Neutrophil (primary cell): Measurements from ENCODE around the gene RPL10.
"Not testable (repeated sequence)": the region's sequence is repeated elsewhere in the genome, so short reads cannot be mapped to it uniquely, and the experiment has no call there.

Source experiments
- H3K27ac ChIP-seq: fragments of 200-600 bp; sonication (generic); 2 replicates; pipeline ENCODE4 v1.5.1; 2016; ENCODE audit warnings: mild to moderate bottlenecking, moderate library complexity
- H3K27me3 ChIP-seq: fragments of 200-600 bp; sonication (generic); 2 replicates; pipeline ENCODE4 v1.6.0; 2016; ENCODE audit warnings: mild to moderate bottlenecking
- H3K36me3 ChIP-seq: fragments of 200-600 bp; sonication (generic); 2 replicates; pipeline ENCODE4 v1.5.1; 2017
- H3K4me1 ChIP-seq, 2 experiments: fragments of 200-600 bp in 1 of 2; sonication (generic) in 1 of 2; 1 replicate in 1 of 2; 2 replicates in 1 of 2; pipeline versions ENCODE4 v1.5.1 to v1.6.1; 2013 to 2016; ENCODE audit warnings: low read depth in 1 of 2, low read length in 1 of 2, mild to moderate bottlenecking in 1 of 2, moderate library complexity in 1 of 2; ENCODE audit not compliant: control insufficient read depth in 1 of 2, insufficient read depth in 1 of 2
- H3K4me3 ChIP-seq, 2 experiments: fragments of 200-600 bp in 1 of 2; sonication (generic) in 1 of 2; 1 replicate in 1 of 2; 2 replicates in 1 of 2; pipeline ENCODE4 v1.5.1; 2013 to 2016; ENCODE audit warnings: low read depth in 1 of 2, low read length in 1 of 2, mild to moderate bottlenecking in 1 of 2, moderate library complexity in 1 of 2
- H3K9me3 ChIP-seq: fragments of 200-600 bp; sonication (generic); 2 replicates; pipeline ENCODE4 v1.5.1; 2016
- CTCF ChIP-seq: fragments of 200-600 bp; sonication (generic); IDR thresholded peaks from 2 replicates; pipeline ENCODE4 v1.5.1; 2016; ENCODE audit warnings: antibody characterized with exemption

Gene RPL10

GRCh38 chrX:154380787-154381186, 17.4 kb upstream of the RPL10 start:
- Histone ChIP-seq H3K36me3 (no peaks in the 10 kb centered on the region), H3K27me3 (no peaks in the 10 kb centered on the region), H3K4me3 (peak overlapping the region in 1 of 2 experiments; percentile 64), H3K4me1 (peaks cover 23 to 25% of the 10 kb centered on the region in 2 experiments), H3K27ac (peak overlapping the region; percentile 97), H3K9me3 (no peaks in the 10 kb centered on the region)
- TF ChIP-seq CTCF: no peak

GRCh38 chrX:154381271-154381670, 16.9 kb upstream of the RPL10 start:
- peak overlapping the region; percentile 97 for H3K27ac ChIP-seq
- H3K9me3 ChIP-seq: no peaks in the 10 kb centered on the region
- TF ChIP-seq CTCF: no peak
- no peaks in the 10 kb centered on the region for H3K27me3 ChIP-seq
- no peaks in the 10 kb centered on the region for H3K36me3 ChIP-seq
- peaks cover 23 to 25% of the 10 kb centered on the region in 2 experiments for H3K4me1 ChIP-seq
- H3K4me3 ChIP-seq: no peak overlapping the region

- no peaks in the 10 kb centered on the region for H3K27me3 ChIP-seq
- H3K36me3 ChIP-seq: no peaks in the 10 kb centered on the region
- no peak for TF ChIP-seq CTCF
- no peak overlapping the region for H3K27ac ChIP-seq
- no peaks in the 10 kb centered on the region for H3K9me3 ChIP-seq
- H3K4me3 ChIP-seq: no peak overlapping the region
- peaks cover 16 to 20% of the 10 kb centered on the region in 2 experiments for H3K4me1 ChIP-seq
Measured at GRCh38 chrX:154382483-154383069, 15.6 kb upstream of the RPL10 start.

GRCh38 chrX:154383359-154384283, 14.6 kb upstream of the RPL10 start:
- H3K27me3 ChIP-seq: no peaks in the 10 kb centered on the region
- H3K36me3 ChIP-seq: no peaks in the 10 kb centered on the region
- TF ChIP-seq CTCF: no peak
- H3K4me3 ChIP-seq: no peak overlapping the region
- peaks cover 11 to 14% of the 10 kb centered on the region in 2 experiments for H3K4me1 ChIP-seq
- no peaks in the 10 kb centered on the region for H3K9me3 ChIP-seq
- H3K27ac ChIP-seq: no peak overlapping the region

- H3K27me3 ChIP-seq: no peaks in the 10 kb centered on the region
- no peaks in the 10 kb centered on the region for H3K36me3 ChIP-seq
- H3K27ac ChIP-seq: peak overlapping the region; percentile 57
- no peak for TF ChIP-seq CTCF
- H3K9me3 ChIP-seq: no peaks in the 10 kb centered on the region
- peaks cover 11 to 14% of the 10 kb centered on the region in 2 experiments for H3K4me1 ChIP-seq
- H3K4me3 ChIP-seq: no peak overlapping the region
Measured at GRCh38 chrX:154384284-154384892, 13.8 kb upstream of the RPL10 start.

GRCh38 chrX:154388094-154388493, 10.1 kb upstream of the RPL10 start:
- H3K27me3 ChIP-seq, H3K36me3 ChIP-seq, H3K27ac ChIP-seq, H3K4me3 ChIP-seq, H3K9me3 ChIP-seq, H3K4me1 ChIP-seq: not testable (repeated sequence)

GRCh38 chrX:154388649-154389048, 9.5 kb upstream of the RPL10 start:
- not testable (repeated sequence) for H3K36me3 ChIP-seq, H3K4me1 ChIP-seq, H3K9me3 ChIP-seq, H3K27ac ChIP-seq, H3K4me3 ChIP-seq, H3K27me3 ChIP-seq
